ENCODE data around the gene LEPR. TPM values are rescaled to one million over a fixed set of nuclear protein-coding genes. Genes with fewer than 3 reads are reported as not detected.

Gene LEPR
- total and polyA plus RNA-seq, 12 donors: 1.6 to 13.4 (median 6.6) TPM

GRCh38 chr1:65424573-65424889 lies 4.1 kb downstream of the LEPR start:
- H3K27ac ChIP-seq: peak overlapping the region in 1 of 10 donors; percentile 17

GRCh38 chr1:65425006-65425405 lies 4.5 kb downstream of the LEPR start:
- Histone ChIP-seq H3K27ac (peak overlapping the region in 1 of 10 donors; percentile 17), H3K4me1 (peaks cover 0 to 53% (median 35%) of the 10 kb centered on the region in 9 donors), H3K9me3 (no peaks in the 10 kb centered on the region), H3K36me3 (peaks cover 0 to 51% (median 17%) of the 10 kb centered on the region in 9 donors), H3K4me3 (no peak overlapping the region), H3K27me3 (no peaks in the 10 kb centered on the region)
- ATAC-seq: no peak
- WGBS, 2 donors: 99 to 100% methylated on average over 2 of the region's 2 CpGs
- intact Hi-C loops (cut with DNase I): loop anchor here in 6 of 10 donors (10.0 kb wide), 6 partner anchors 160 to 360 kb away; no protein-coding TSS in a partner anchor
- DNase-seq: no peak
- no peak for TF ChIP-seq CTCF (IDR thresholded peaks at IDR 0.05)

More at GRCh38 chr1:65424573-65424889, 4.1 kb downstream of the LEPR start:
- Histone ChIP-seq H3K9me3 (no peaks in the 10 kb centered on the region), H3K4me3 (no peak overlapping the region), H3K27me3 (no peaks in the 10 kb centered on the region), H3K4me1 (peaks cover 0 to 48% (median 35%) of the 10 kb centered on the region in 9 donors), H3K36me3 (peaks cover 0 to 46% (median 17%) of the 10 kb centered on the region in 9 donors)
- no peak for ATAC-seq
- DNase-seq: no peak
- intact Hi-C loops (cut with DNase I): loop anchor here in 8 of 10 donors (5.0 to 10.0 kb wide), 9 partner anchors 160 to 360 kb away; no protein-coding TSS in a partner anchor
- TF ChIP-seq CTCF (IDR thresholded peaks at IDR 0.05): no peak
- WGBS, 2 donors: 55 to 68% methylated on average over 1 of the region's 1 CpG

GRCh38 chr1:65425697-65426096 lies 5.2 kb downstream of the LEPR start:
- DNase-seq (no peak), ATAC-seq (no peak)
- no peaks in the 10 kb centered on the region for H3K9me3 ChIP-seq
- peaks cover 0 to 60% (median 42%) of the 10 kb centered on the region in 9 donors for H3K4me1 ChIP-seq
- H3K36me3 ChIP-seq: peaks cover 0 to 57% (median 17%) of the 10 kb centered on the region in 9 donors
- H3K27me3 ChIP-seq: no peaks in the 10 kb centered on the region
- H3K27ac ChIP-seq: no peak overlapping the region
- 93 to 94% methylated on average over 3 of the region's 3 CpGs for WGBS, 2 donors
- no peak for TF ChIP-seq CTCF (IDR thresholded peaks at IDR 0.05)
- intact Hi-C loops (cut with DNase I): loop anchor here in 6 of 10 donors (10.0 kb wide), 6 partner anchors 161 to 361 kb away; no protein-coding TSS in a partner anchor
- no peak overlapping the region for H3K4me3 ChIP-seq

- no peak for TF ChIP-seq CTCF (IDR thresholded peaks at IDR 0.05)
- DNase-seq (no peak), ATAC-seq (no peak)
- Histone ChIP-seq H3K4me3 (no peak overlapping the region), H3K36me3 (peaks cover 0 to 86% (median 27%) of the 10 kb centered on the region in 9 donors), H3K9me3 (no peaks in the 10 kb centered on the region), H3K27ac (peak overlapping the region in 8 of 10 donors; percentile 32 to 84 (median 62)), H3K4me1 (peaks cover 0 to 45% (median 26%) of the 10 kb centered on the region in 9 donors), H3K27me3 (no peaks in the 10 kb centered on the region)
- WGBS, 2 donors: 91% methylated on average over 2 of the region's 2 CpGs
- intact Hi-C loops (cut with DNase I): loop anchor here in 6 of 10 donors (10.0 kb wide), 6 partner anchors 164 to 364 kb away; no protein-coding TSS in a partner anchor
Measured at GRCh38 chr1:65429078-65429477, 8.6 kb downstream of the LEPR start.
